HG02884 (cell line): ENCODE data around the gene RUFY3.
"Not testable (repeated sequence)": the region's sequence is repeated elsewhere in the genome, so short reads cannot be mapped to it uniquely, and the experiment has no call there.

Experiments used
- ATAC-seq: cut with Tn5 transposase; IDR thresholded peaks from one replicate; pipeline ENCODE4 v1.9.1; 2021; ENCODE audit warnings: mild to moderate bottlenecking, moderate library complexity; ENCODE audit not compliant: unreplicated experiment

RUFY3 gene

GRCh38 chr4:70705183-70706043, 16.4 kb upstream of the RUFY3 start:
- peak; percentile 55 for ATAC-seq

- ATAC-seq, result no peak
These were observed 15.7 kb upstream of the RUFY3 start for GRCh38 chr4:70706044-70706461.

GRCh38 chr4:70706516-70706915, 15.2 kb upstream of the RUFY3 start:
- ATAC-seq, result no peak

- no peak for ATAC-seq
These were observed 12.1 kb upstream of the RUFY3 start for GRCh38 chr4:70709611-70710205.

GRCh38 chr4:70711599-70711998, 10.2 kb upstream of the RUFY3 start:
- no peak for ATAC-seq

- ATAC-seq, result no peak
These were observed 9.6 kb upstream of the RUFY3 start for GRCh38 chr4:70712150-70712549.

GRCh38 chr4:70712604-70713452, 8.9 kb upstream of the RUFY3 start:
- ATAC-seq, result no peak

- peak; percentile 38 for ATAC-seq
These were observed 8.2 kb upstream of the RUFY3 start for GRCh38 chr4:70713453-70714078.

GRCh38 chr4:70714079-70714887, 7.5 kb upstream of the RUFY3 start:
- peak; percentile 39 for ATAC-seq

- ATAC-seq, result no peak
These were observed 6.7 kb upstream of the RUFY3 start for GRCh38 chr4:70715097-70715496.

GRCh38 chr4:70718811-70719604, 2.8 kb upstream of the RUFY3 start:
- ATAC-seq, result no peak

- no peak for ATAC-seq
These were observed 531 bp downstream of the RUFY3 start for GRCh38 chr4:70722199-70722791.

- ATAC-seq, result no peak
These were observed 2.7 kb downstream of the RUFY3 start for GRCh38 chr4:70724463-70724862.

- no peak for ATAC-seq
These were observed 3.9 kb downstream of the RUFY3 start for GRCh38 chr4:70725633-70726032.

GRCh38 chr4:70726515-70726914, 4.8 kb downstream of the RUFY3 start:
- not testable (repeated sequence) for ATAC-seq

GRCh38 chr4:70728091-70728490, 6.3 kb downstream of the RUFY3 start:
- no peak for ATAC-seq

GRCh38 chr4:70732878-70733277, 11.1 kb downstream of the RUFY3 start:
- not testable (repeated sequence) for ATAC-seq

GRCh38 chr4:70734168-70734954, 12.6 kb downstream of the RUFY3 start:
- ATAC-seq, result peak; percentile 90
